ENCODE results near the gene TAS2R38.

TAS2R38 gene

DNA sequence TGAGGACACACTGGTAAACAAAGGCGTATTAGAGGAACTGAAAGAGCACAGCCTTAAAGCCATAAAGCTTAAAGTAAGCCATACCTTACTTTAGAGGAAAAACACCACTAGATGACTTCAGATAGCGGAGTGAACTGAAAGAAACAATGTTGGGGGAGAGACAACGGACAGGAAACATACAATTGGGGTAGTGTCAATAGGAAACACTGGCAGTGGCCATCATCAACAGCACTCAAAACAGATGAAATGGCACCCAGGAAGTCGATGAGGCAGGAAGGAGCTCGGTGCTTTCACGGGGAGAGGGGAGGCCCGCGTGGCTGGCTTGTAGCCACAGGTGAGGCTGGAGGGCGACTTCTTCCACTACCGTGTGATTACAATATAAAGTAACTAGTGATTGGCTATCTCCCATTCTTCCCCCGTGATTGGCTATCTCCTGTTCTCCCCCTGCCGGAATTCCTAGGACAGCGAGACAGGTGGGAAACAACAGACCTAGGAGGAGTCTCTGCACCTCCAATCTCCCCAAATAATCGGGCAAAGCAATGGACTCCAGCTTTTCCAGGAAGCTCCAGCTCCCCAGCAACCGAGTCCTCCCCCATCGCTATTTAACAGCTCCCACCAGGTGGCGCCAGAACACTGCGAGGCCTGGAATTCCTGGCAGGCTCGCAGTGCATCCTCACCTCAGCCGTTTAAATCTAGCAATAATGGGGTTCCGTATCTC is 2.4 kb upstream of the TAS2R38 start:
- peak; percentile 58 for DNase-seq

GRCh38 chr7:141974831-141975230 is 1.3 kb upstream of the TAS2R38 start:
- peak; percentile 3 for DNase-seq

GRCh38 chr7:141960687-141961422 is 12.7 kb downstream of the TAS2R38 start:
- DNase-seq: no peak

GRCh38 chr7:141956084-141956483 is 17.5 kb downstream of the TAS2R38 start:
- DNase-seq: no peak

GRCh38 chr7:141954334-141954733 is 19.2 kb downstream of the TAS2R38 start:
- DNase-seq: no peak

DNA sequence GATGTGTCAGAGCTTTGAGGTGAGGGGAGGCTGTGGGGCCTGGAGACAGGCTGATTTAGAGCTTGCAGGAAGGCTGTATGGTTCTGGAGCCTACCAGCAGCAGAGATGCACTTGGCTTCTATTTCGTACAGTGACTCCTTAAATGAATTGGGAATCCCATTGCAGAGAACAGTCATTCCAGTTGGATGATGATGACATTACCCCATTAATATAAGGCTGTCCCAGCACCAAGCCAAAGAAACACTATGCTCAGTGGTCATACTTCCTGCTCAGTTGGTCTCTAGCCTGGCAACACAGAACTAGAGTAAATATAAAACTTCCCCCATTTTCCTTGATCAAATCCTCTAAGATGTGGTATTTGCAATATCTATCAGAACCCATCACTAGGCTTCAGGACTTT is 21.1 kb downstream of the TAS2R38 start:
- no peak for DNase-seq

- no peak for DNase-seq
Measured at GRCh38 chr7:141950806-141951205, 22.8 kb downstream of the TAS2R38 start.

- DNase-seq: no peak
Measured at GRCh38 chr7:141949911-141950310, 23.7 kb downstream of the TAS2R38 start.

DNA sequence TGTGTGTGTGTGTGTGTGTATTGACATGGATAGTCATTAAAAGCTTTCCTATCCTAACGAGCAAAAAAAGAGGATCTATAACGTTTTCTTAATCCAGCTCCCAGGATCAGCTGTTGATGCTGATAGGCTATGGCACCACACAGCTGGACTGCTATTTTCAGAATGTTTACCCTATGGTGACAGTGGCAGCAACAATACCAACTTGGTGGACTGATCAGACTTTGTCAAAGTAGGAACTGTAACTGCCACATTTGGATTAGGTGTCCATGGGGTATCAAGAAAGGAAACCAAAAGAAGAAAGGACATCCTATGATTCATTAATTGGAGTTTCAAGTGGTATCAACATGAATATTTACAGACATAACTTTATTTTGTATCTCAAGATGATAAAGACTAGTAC is 24.1 kb downstream of the TAS2R38 start:
- DNase-seq: no peak

DNA sequence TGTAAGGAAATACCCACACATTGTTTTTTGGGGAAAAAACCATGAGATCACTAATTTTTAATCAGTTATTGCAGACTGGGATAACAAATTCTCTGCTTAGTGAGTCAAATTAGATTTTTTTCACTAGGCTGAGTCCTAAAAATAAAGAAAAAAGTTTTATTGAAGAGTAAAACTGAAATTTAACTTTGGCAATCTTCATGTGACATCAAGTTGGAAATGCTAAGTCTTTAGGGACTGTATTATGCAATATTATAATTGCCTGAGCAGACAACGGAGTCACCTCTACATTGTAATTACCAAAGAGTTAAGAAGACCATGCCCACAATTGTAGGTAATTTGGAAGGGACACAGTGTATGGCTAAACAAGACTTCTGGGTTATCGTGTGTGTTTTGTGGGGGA is 24.6 kb downstream of the TAS2R38 start:
- DNase-seq: no peak

DNA sequence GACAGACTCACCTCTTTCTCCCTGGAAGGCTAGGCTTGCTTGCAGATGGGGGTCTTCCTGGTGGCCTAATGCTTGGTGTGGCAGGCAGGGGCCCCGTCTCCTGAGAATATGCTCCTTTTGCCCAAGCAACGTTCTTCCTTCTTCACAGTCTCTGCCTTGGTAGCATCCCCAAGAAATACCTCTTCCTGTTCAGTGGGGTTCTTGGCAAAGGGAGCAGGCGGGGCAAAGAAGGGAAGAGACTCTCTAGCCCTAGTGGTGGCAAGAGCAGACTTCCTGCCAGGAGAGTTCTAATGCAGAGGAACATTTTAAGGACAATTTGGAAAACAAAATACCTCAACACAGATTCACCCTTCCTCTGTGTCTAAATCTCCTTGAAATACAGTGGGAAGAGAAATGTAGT is 26.8 kb downstream of the TAS2R38 start, which contains the start of gene CLEC5A:
Gene CLEC5A, minus strand, starts transcription at position 179 of the 400 bp plus-strand sequence. CDS start 682 bp downstream, outside the sequence.
- DNase-seq: no peak

DNA sequence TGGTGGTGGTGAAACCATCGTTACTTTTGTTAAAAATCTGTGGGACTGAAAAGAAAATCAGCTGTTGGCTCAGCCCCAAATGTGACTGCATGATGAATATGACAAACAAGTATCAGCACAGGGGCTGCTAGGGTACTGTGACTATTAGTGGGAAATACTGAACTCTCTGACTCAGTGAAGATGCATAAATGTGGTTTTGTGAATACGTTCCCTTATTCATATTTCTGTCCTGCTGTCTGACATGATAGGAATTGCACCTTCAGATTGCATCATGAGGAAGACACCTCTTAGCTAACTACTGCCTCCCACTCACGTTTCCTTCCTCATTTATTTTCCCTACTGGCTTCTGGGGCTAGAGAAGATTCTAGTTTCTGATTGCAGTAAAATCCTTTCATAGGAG is 28.2 kb downstream of the TAS2R38 start:
- peak; percentile 16 for DNase-seq

- DNase-seq: no peak
Measured at GRCh38 chr7:141944811-141945210, 28.8 kb downstream of the TAS2R38 start.

DNA sequence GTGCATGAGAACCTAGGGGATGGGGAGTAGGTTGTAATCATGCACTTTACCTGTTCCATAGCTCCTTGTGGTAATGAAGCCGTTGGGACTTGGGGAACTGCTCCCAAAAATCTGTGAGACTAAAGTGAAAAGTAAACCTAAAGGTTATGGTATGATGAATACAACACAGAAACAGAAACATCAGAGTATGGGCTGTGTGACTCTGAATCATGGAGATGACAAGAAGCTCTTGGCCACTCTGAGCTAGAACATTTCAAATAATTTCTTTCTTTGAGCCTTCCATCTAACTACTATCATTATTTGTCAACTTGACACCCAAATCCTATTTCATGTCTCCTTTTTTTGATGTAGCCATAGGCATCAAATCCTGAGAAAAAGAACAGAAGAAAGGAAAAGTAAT is 29.7 kb downstream of the TAS2R38 start:
- no peak for DNase-seq

DNA sequence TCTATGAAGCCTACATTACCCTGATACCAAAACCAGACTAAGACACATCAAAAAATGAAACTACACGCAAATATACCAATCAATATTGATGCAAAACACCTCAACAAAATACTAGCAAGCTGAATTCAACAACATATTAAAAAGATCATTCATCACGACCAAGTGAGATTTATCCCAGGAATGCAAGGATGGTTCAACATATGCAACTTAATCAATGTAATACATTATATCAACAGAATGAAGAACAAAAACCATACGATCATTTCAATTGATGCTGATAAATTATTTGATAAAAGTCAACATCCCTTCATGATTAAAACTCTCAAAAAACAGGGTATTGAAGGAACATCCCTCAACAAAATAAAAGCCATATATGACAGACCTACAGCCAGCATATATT is 32.5 kb downstream of the TAS2R38 start:
- no peak for DNase-seq

DNA sequence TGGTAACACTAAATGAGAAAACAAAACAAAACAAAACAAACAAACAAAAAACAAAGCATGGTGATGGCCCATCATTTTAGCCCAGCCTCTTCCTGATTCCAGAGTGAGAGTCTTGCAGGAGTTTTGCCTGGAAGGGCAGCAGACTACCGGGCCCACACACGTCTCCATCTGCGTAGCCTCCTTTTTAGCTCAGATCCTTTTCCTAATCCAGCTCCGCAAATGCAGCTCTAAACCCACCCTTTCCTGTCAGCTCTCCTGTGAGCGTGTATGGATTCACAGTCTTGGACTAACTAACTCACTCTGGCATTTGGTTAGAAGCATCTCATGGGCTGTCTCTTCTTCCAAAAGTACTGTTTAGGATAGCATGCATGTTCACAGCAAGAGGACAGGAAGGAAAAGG is 43.4 kb downstream of the TAS2R38 start:
- no peak for DNase-seq

DNA sequence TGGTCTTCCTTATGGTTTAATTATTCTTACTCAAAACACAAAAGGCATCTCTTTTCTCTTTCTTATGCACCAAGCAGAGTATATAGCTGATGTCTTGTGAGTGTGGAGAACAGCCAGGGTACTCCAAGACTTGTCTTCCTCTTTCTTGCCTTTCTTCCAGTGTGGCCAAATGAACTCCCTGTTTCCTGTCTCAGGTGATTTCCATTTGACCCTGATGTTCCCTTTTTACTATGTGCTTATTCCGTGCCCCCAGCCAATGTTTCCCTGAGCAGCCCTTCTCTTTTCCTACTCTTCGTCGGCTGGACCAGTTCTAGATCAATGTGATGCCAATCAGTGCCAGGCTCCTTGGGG is 44.8 kb downstream of the TAS2R38 start:
- DNase-seq: no peak

DNA sequence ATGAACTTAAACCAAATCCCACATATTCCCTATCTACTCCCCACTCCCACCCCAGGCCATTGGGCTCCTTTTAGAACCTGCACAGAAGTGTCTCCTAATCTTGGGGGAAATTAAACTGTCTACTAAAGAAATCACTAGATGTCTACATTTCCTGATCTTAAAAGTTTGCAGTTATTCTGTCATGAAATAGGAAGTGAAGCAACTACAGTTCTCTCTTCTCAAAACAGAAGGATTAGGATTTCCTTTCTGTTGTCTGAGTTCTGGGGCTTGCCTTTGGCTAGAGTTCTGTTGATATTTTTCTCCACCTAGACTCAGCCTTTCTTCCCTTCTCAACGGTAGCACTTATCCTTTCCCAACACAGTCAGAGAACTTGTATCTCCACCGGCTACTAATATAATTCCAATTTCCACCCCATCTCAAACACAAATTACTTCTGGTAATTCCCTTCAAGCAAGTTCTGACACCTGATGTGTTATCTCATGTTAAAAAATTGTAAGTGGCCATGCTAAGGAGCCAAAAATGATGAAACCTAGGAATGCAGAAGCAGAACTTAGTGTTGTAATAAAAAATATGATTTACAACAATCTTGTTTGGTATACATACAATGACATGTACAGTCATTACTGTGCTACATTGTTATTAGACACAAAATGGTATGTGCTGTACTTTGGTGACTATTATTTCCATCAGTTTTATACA is 45.3 kb downstream of the TAS2R38 start:
- DNase-seq: no peak
